GM23338 (cell line): ENCODE measurements around the gene ZNRF2. TPM values are rescaled to one million over a fixed set of nuclear protein-coding genes. Genes with fewer than 3 reads are reported as not detected.
A peak's percentile ranks its signal among the peaks of the same experiment; 100 is the strongest.

ENCODE experiments used
- ATAC-seq: fragments of 200-7000 bp; cut with Tn5 transposase; 3 replicates; pipeline ENCODE4 v1.9.1; 2020
- DNase-seq: peaks from one replicate; pipeline ENCODE4 v3.0.0-alpha.2; 2015; ENCODE audit warnings: low spot score
- H2AFZ ChIP-seq: fragments of 200-600 bp; sonication (generic); 2 replicates; pipeline ENCODE4 v1.8.0; 2016; ENCODE audit warnings: antibody characterized with exemption, mild to moderate bottlenecking, moderate library complexity
- H3F3A ChIP-seq: fragments of 200-600 bp; sonication (generic); replicated peaks from 2 replicates; pipeline ENCODE4 v1.8.0; 2017; ENCODE audit warnings: antibody characterized with exemption, mixed run types, low read depth
- H3K27ac ChIP-seq: fragments of 200-600 bp; sonication (generic); 2 replicates; pipeline ENCODE4 v1.6.1; 2016; ENCODE audit warnings: low read depth
- H3K27me3 ChIP-seq: fragments of 200-600 bp; sonication (generic); 2 replicates; pipeline ENCODE4 v1.8.0; 2016; ENCODE audit warnings: mild to moderate bottlenecking, mixed run types, moderate library complexity; ENCODE audit not compliant: insufficient read depth
- H3K36me3 ChIP-seq: fragments of 200-600 bp; sonication (generic); 2 replicates; pipeline ENCODE4 v1.8.0; 2016; ENCODE audit warnings: mild to moderate bottlenecking; ENCODE audit not compliant: insufficient read depth
- H3K4me1 ChIP-seq: fragments of 200-600 bp; sonication (generic); 2 replicates; pipeline ENCODE4 v1.8.0; 2016; ENCODE audit warnings: mild to moderate bottlenecking, moderate library complexity; ENCODE audit not compliant: insufficient read depth
- H3K4me2 ChIP-seq: fragments of 200-600 bp; sonication (generic); 2 replicates; pipeline ENCODE4 v1.7.1; 2017; ENCODE audit warnings: mixed run types
- H3K4me3 ChIP-seq: fragments of 200-600 bp; sonication (generic); 2 replicates; pipeline ENCODE4 v1.6.1; 2016; ENCODE audit warnings: mixed run types
- H3K79me2 ChIP-seq: fragments of 200-600 bp; sonication (generic); replicated peaks from 2 replicates; pipeline ENCODE4 v1.8.0; 2017; ENCODE audit warnings: mild to moderate bottlenecking; ENCODE audit not compliant: insufficient read depth
- H3K9me2 ChIP-seq: fragments of 200-600 bp; sonication (generic); 2 replicates; pipeline ENCODE4 v1.8.0; 2017; ENCODE audit not compliant: insufficient read depth
- H4K20me1 ChIP-seq: fragments of 200-600 bp; sonication (generic); replicated peaks from 2 replicates; pipeline ENCODE4 v1.8.0; 2017; ENCODE audit warnings: mild to moderate bottlenecking; ENCODE audit not compliant: insufficient read depth
- H3K27ac Mint-ChIP-seq: 2 replicates; pipeline ENCODE4 v1.8.0; 2020; ENCODE audit warnings: inconsistent platforms, mild to moderate bottlenecking, moderate library complexity, mixed read lengths
- H3K27me3 Mint-ChIP-seq: 3 replicates; pipeline ENCODE4 v1.8.0; 2022; ENCODE audit warnings: low read depth, mild to moderate bottlenecking, moderate library complexity, mixed read lengths, inconsistent platforms; ENCODE audit not compliant: insufficient read depth, poor library complexity
- H3K36me3 Mint-ChIP-seq: 3 replicates; pipeline ENCODE4 v1.8.0; 2021; ENCODE audit warnings: low read depth, mild to moderate bottlenecking, inconsistent platforms, moderate library complexity, mixed read lengths
- H3K4me1 Mint-ChIP-seq: 3 replicates; pipeline ENCODE4 v1.8.0; 2020; ENCODE audit warnings: mild to moderate bottlenecking, inconsistent platforms, mixed read lengths
- H3K4me3 Mint-ChIP-seq: 3 replicates; pipeline ENCODE4 v1.8.0; 2021; ENCODE audit warnings: moderate library complexity, mild to moderate bottlenecking, inconsistent platforms, mixed read lengths
- H3K9me3 Mint-ChIP-seq: 3 replicates; pipeline ENCODE4 v1.8.0; 2020; ENCODE audit warnings: moderate library complexity, mild to moderate bottlenecking, inconsistent platforms, mixed read lengths
- CREB1 ChIP-seq: fragments of 250-450 bp; sonication (Bioruptor Pico); IDR thresholded peaks from 2 replicates; pipeline ENCODE4 v1.5.0; 2020; ENCODE audit warnings: low read depth, mild to moderate bottlenecking, moderate library complexity
- CTCF ChIP-seq, 2 experiments: fragments of 200-600 bp in 1 of 2; sonication (generic) in 1 of 2; conservative IDR thresholded peaks; 2 replicates each; pipeline versions ENCODE4 v1.5.1 to v1.6.1; 2016 to 2017; ENCODE audit warnings: antibody characterized with exemption in 2 of 2, low read depth in 2 of 2, mild to moderate bottlenecking in 2 of 2, moderate library complexity in 1 of 2
- ETS1 ChIP-seq: IDR thresholded peaks from 2 replicates; pipeline ENCODE4 v1.6.1; 2016; ENCODE audit warnings: antibody characterized with exemption
- EZH2 ChIP-seq: fragments of 200-600 bp; sonication (generic); IDR thresholded peaks from one replicate; pipeline ENCODE4 v1.8.0; 2017; ENCODE audit warnings: antibody characterized with exemption, mild to moderate bottlenecking, low read depth; ENCODE audit not compliant: unreplicated experiment
- EZH2phosphoT487 ChIP-seq: fragments of 200-600 bp; sonication (generic); IDR thresholded peaks from one replicate; pipeline ENCODE4 v1.8.1; 2018; ENCODE audit warnings: antibody characterized with exemption; ENCODE audit not compliant: unreplicated experiment
- JUNB ChIP-seq: IDR thresholded peaks from one replicate; pipeline ENCODE4 v1.6.1; 2016; ENCODE audit warnings: antibody characterized with exemption; ENCODE audit not compliant: unreplicated experiment
- POLR2AphosphoS5 ChIP-seq: IDR thresholded peaks from 2 replicates; pipeline ENCODE4 v1.6.1; 2016; ENCODE audit warnings: antibody characterized with exemption, low read depth
- REST ChIP-seq: IDR thresholded peaks from one replicate; pipeline ENCODE4 v1.6.1; 2018; ENCODE audit warnings: antibody characterized with exemption; ENCODE audit not compliant: unreplicated experiment
- STAT1 ChIP-seq: IDR thresholded peaks from one replicate; pipeline ENCODE4 v1.6.1; 2016; ENCODE audit warnings: antibody characterized with exemption; ENCODE audit not compliant: unreplicated experiment
- ZNF331 ChIP-seq: fragments of 250-450 bp; sonication (Bioruptor Pico); IDR thresholded peaks from 2 replicates; pipeline ENCODE4 v1.5.0; 2020; ENCODE audit warnings: low read depth, mild to moderate bottlenecking, moderate library complexity
- ZNF462 ChIP-seq: fragments of 250-450 bp; sonication (Bioruptor Pico); IDR thresholded peaks from 2 replicates; pipeline ENCODE4 v1.5.0; 2020; ENCODE audit warnings: mild to moderate bottlenecking, moderate library complexity
- polyA plus RNA-seq: library from polyadenylated mRNA; unstranded; fragments of >200 nt; fragmentation: Nextera tagmentation; extraction: Ambion mirVana; gene quantifications from 2 replicates; pipeline ENCODE4 v1.2.1, GENCODE V29; 2016
- total RNA-seq: library from RNA; depleted of rRNA; stranded (reverse); fragments of >200 nt; shearing (Covaris generic); gene quantifications from 2 replicates; pipeline ENCODE4 v1.2.3, GENCODE V29; 2014

The ZNRF2 gene
- total and polyA plus RNA-seq, 2 experiments from 2014 or later: 6.0 to 34.7 TPM

- DNase-seq (no peak), ATAC-seq (no peak)
- Histone ChIP-seq H3K36me3 (no peaks in the 10 kb centered on the region), H3K27me3 (no peaks in the 10 kb centered on the region), H4K20me1 (no peaks in the 10 kb centered on the region), H3K27ac (no peak overlapping the region), H3K4me2 (no peak overlapping the region), H3F3A (no peaks in the 10 kb centered on the region), H3K9me2 (no peaks in the 10 kb centered on the region), H2AFZ (no peak overlapping the region), H3K4me3 (no peak overlapping the region), H3K4me1 (peaks cover 12% of the 10 kb centered on the region), H3K79me2 (no peaks in the 10 kb centered on the region)
- Mint-ChIP-seq H3K9me3 (no peaks in the 10 kb centered on the region), H3K27ac (peak overlapping the region; percentile 1; the same call in 1 of the 2 replicates), H3K4me1 (peaks cover 11% of the 10 kb centered on the region), H3K27me3 (no peaks in the 10 kb centered on the region), H3K36me3 (no peaks in the 10 kb centered on the region), H3K4me3 (no peak overlapping the region)
- TF ChIP-seq EZH2phosphoT487 (no peak), STAT1 (no peak), CTCF (conservative IDR thresholded peaks at IDR 0.05; ENCODE audit: low read depth in 2 of 2) (no peak), EZH2 (no peak), ZNF462 (CRISPR knock-in tag) (no peak), REST (no peak), JUNB (no peak), POLR2AphosphoS5 (no peak), CREB1 (CRISPR knock-in tag) (no peak), ETS1 (no peak), ZNF331 (CRISPR knock-in tag) (no peak)
Observed at GRCh38 chr7:30365621-30366020, 81.2 kb downstream of the ZNRF2 start.
